ENCODE results near the gene NEDD9.
A peak's percentile ranks its signal among the peaks of the same experiment; 100 is the strongest.

Gene NEDD9

DNA sequence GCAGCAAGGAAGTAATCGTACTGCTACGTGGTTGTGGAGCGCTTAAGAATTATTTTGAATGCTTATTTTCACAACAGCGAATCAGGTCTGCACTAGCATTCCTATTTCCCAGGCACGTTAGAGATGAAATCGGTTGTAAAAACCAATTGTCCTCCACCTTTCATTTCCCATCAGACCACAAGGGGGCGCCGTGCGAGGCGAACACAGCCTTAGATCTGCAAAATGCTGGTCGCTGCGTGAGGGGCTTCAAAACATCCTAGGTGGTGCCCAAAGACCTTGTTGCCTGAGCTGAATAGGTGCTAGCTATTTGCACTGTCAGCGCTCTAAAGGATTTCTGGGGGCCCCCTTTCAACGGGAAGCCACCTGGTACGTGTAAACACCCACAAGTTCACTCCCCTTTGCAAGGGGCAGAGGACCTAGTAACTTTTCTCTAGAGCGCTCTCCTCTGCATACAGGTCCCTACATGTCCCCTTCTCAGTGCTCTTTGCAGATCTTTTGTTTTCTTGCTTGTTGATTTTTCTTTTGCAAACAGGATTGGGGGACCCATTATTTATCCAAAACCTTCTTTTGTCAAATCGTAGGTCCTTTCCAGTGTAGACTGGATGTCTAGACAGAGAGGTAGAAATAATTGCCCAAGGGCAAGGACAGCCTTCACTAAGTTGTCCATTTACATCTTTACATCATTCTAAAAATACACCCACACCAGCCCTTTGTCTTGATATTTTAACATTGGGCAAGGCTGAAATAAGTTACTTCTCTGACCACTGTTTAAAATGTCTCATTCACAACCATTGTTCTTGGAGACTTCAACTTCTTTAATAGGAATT lies 59.8 kb downstream of the NEDD9 start:
- peak; percentile 13 for DNase-seq

DNA sequence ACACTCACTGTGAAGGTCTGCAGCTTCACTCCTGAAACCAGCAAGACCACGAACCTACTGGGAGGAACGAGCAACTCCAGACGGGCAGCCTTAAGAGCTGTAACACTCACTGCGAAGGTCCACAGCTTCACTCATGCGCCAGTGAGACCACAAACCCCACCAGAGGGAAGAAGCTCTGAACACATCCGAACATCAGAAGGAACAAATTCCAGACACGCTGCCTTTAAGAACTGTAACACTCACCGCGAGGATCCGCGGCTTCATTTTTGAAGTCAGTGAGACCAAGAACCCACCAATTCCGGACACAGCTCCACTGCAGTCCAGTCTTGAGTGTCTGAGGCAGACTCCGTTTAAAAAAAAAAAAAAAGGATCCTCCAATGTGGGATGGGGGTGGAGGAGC lies 60.5 kb downstream of the NEDD9 start:
- no peak for DNase-seq

DNA sequence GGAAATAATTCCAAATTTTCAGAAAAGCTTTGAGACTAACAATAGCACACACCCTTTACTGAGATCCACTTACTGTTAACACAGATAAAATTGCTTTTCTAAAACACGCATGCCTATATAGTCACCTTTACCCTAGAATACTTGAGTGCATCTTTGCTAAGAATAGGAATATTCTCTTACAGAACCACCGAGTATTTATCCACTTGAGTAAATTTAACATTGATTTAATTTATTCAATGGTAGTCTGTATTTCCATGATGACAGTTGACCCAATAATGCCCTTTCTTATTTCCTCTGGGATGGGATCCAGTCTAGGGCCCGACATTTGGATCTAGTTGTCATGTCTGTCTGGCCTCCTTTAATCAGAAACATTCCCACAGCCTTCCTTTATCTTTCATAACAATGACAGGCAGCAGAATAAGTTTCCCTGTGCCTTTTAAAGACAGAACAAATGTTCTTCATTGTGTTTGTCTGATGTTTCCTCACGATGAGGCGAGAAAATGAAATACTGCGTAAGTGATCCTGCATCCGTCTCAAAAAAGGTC lies 64.3 kb downstream of the NEDD9 start:
- no peak for DNase-seq

DNA sequence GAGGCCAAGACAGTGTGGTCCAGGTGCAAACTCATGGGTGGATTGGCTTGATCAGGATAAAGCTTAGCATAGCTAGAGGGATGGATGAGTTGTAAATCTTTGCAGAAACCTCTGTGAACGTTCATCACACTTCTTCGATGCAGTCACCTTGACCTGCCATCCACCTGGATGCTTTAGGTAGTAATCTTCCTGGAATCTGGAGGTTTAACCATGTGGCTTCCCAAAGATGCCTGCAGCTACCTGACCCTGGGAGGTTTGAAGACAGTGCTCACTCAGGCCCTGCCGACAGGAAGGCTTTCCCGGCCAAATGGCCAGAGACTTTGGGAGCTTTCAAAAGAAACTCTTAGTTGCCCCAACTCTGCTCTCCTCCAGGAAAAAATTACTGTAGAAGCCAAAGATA lies 65.5 kb downstream of the NEDD9 start:
- DNase-seq = no peak

DNA sequence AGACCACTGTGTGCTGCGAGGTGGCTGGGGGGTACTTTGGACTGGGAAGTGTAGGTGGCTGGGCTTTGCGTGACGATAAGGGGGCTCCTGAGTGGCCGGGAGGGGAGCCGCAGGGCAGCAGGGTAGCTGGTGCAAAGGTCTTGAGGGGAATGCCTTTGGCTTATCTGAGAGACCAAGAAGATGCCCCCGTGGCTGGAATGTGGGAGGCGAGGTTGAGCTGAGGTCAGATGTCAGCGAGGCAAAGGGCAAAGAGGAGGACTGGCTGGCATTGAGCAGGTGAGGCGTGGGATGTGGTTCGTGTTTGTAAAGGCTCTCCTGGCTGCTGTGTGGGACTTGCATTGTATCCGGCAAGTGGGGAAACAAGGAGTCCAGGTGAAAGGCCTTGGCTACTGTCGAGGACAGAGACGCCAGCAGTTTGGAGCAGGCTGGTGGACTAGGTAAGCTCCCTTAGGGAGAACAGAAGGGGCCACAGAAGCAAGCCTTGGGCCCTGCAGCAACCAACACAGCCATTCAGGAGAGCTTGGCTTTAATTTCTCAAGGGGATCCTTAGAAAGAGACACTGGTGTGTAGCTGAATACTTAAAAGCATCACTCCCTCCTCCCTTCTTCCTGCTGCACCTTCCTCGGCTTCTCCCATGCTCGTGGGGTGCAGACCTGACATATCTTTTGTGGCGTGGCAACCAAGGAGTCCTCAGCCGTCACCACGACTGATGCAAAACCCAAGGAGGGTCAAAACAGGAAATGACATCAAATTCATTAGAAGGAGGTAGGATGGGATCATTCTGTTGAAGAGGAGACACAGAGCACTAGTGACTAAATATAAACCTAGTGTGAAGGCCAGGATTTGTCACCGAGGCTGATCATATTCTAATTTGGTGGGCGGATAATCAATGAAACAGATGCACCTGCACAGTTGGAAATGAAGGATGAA lies 67.5 kb downstream of the NEDD9 start:
- DNase-seq = no peak

DNA sequence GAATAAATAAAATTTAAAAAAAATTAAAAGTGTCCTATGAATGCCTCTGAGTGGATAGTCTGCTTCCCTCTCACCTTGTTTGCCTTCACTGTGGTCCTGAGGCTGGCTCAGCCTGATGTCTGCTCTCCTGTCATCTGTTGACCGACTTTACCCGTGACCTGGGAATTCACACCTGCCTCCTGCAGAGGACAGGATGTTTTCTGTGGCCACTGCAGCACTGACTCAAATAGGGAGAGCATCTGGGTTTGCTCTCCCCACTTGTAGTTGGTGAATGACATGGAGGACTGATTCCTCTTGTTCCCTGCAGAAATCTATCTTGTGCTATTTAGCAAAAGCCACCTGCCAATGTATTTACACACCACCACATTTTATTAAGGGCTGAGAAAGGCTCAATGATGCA lies 68.5 kb downstream of the NEDD9 start:
- DNase-seq = no peak

DNA sequence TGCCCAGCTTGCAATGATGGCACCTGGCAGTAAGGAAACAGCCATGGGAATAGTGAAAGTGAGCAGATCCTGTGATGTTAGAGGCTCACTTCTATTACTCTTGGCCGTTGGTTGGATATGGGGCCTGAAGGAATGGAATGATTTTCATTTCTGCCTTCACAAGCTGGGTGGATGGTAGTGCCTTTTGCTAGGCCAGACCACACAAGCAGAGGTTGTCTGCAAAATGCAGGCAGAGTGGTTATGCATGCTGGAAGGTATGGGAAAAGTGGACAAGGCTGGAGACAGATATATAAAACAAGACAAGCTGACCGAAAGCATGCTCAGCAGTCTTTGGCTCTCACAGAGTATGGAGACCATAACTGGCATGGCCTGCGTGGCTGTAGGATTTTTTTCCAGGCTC lies 70.2 kb downstream of the NEDD9 start:
- no peak for DNase-seq

DNA sequence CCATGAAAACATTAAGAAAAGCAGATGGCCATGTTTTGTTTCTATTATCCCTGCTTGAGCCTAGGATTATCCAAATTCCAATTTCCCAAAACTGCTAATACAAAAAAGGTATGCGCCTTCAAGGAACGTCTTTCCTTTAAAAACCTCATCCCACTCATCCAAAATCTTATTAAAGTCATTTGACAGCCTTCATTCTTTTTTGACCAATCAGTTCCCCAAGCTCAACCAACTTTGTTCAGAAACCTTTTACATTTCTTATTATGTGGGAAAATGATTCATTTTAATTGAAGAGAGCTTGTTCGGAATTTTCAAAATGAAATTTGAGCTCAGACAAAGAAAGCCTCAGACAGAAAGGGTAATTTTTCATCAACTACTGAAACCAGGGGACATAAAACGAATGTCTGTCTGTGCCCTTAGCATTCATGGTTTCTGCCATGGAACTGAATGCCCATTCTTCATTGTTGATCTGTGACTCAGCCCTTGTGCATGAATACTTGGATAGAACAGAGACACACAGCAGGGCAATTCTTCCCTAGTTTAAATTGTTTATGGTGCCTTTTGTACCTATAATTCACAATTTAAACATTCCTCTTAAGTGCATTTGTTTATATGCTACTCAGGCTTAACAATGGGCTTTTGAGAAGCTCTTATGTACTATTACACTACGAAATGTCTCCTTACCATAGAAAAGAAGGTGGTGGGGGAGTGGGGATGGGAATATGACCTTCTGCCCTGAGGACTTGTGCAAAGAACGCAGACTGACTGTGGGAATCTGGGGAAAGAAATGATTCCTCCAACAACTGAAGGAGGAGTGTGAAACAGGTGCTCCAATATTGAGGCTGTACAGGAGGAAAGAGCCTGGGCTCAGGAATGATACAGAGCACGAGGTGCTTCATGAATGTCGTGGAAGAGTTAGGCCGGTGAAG lies 71.2 kb downstream of the NEDD9 start:
- DNase-seq = no peak

DNA sequence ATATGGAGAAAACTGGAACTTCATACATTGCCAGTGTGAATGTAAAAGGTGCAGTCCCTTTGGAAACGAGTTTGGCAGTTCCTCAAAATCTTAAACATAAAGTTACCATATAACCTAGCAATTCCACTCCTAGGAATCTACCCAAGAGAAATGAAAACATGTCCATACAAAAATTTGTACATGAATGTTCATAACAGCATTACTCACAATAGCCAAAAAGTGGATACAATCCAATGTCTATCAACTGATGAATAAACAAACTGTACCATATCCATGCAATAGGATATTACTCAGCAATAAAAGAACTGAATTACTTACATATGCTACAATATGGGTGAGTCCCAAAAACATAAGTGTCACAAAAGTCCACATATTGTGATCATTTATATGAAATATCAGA lies 72.3 kb downstream of the NEDD9 start:
- no peak for DNase-seq

DNA sequence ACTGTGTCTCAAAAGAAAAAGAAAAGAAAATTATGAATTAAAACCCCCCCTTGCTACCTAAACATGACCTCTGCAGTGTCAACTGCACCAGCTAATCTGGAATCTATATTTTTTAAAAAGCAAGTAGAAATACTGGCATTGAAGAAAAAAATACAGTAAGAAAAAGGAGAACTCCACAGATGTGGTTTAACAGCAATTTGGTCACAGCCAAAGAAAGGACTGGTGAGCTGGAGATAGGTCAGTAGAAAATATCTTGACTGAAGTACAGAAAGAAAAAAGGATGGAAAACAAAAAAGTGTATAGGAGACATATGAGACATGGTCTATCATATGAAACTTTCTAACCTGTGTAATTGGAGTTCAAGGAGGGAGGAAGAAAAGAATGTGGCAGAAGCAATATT lies 76.9 kb downstream of the NEDD9 start:
- no peak for DNase-seq

DNA sequence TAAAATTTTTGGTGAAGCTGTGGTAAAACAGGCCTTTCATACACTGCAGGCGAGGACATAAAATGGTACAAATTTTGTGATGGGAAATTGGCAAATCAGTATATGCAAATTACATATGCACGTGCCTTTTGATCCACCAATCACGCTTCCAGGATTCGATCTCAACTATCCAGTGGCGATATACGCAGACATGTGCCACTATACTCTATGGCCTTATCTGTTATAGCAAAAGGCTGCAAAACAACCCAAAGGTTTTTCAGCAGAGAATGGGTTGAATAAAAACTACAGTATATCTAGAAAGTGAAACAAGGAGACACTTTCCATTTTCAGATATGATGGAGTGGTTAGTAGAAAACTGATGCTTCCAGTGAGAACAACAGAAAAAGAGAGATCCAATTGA lies 79.0 kb downstream of the NEDD9 start:
- DNase-seq = no peak

DNA sequence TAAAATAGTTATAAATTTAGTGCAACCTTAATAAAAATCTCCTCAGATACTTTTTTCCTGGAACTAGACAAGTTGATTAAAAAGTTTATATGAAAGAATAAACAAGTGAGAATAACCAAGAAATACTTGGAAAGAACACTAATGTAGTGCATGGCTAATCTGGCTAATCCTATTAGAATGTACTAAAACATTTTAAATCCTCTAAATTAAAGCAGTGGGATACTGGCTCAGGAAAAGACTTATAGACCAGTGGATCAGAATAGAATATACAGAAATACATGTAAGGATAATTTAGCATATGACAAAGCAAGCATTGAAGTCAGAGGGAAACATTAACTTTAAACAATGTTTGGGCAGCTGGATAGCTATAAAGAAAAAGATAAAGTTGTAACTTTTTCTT lies 79.9 kb downstream of the NEDD9 start:
- no peak for DNase-seq

DNA sequence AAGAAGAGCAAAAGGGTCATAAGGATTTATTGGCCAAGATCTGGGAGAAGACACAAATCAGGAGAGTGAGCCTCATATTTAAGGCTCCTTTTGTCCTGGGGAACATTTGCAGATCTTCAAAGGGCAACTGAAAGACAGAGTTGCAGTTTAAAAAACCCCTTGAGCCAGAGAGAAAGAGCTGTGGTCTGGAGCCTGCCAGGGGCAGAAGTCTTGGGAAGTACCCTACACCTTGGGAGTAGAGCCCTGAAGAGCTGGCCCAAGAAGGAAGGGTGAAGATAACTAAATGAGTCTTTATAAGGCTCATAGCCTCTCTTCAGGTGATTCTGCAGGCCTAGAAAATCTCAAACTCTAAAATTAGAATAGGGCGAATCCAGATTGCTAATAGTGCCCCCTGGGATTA lies 81.0 kb downstream of the NEDD9 start:
- no peak for DNase-seq

DNA sequence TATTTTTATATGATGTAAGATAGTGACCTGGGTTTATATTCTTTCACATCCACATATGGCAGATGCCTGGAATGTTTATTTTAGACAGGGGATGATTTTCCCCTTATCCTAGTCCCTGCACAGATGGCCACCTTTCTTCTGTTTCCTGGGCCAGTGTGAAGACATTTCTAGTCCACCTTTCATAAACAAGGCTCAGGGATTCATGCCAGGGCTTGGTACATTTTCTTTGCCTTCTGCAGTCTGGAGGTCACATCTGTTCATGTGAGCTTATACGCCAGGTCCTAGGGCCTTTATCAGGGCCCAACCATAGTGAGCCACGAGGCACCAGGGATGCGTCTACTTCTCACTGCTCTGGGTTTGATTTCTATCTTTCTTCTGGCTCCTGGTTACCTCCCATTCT lies 82.9 kb downstream of the NEDD9 start:
- DNase-seq = peak; percentile 12

DNA sequence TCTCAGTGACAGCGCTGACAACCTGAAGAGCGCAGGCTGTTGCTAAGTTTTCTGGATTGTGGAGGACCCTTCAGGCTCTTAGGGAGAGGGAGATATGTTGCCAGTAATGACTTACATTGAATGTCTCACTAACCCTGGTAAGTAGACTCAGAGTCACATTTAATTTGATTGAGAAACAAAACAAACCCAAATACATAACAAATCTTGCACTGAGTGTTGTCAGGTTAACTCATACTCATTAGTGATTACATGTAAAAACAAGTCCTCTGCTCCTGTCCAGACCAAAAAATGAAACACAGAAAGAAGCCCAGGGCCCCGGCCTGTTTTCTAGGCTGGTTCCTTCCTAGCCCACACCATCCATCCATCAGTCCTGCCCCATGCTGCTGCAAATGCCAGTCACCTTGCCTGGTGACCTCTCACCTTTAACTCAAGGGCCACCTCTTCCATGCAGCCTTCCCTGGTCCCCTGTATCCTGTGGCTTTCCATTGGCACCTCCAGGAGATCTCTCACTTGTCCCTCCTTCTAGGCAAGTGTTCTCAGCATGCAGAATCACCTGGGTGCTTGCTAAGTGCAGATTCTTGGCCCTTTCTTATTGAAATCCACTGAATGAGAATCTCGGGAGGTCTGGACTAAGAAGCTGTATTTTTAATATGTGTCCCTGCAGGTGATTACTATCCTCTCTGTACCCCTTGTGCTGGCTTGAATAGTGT lies 86.2 kb downstream of the NEDD9 start:
- DNase-seq = no peak

DNA sequence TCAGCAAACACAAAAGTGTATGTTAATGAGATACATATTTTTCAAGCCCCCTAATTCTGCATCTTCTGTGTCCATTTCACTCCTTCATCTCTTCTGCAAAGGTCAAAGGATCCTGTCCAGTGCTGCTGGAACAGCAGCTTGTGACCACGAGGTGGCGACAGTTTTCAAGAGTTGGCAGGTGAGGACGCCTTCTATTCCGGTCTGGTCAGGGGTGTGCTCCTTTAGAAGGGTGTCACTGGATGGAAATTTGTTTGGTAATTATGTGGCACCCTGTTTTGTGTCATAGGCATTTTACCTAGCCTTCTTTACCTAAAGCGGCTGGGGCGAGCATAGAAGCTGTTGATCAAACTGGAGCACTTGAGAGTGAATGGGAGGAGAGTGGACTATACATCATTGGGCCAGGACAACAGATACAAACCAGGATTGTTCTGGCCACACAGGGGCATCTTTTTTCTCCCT lies 88.0 kb downstream of the NEDD9 start:
- peak; percentile 11 for DNase-seq

DNA sequence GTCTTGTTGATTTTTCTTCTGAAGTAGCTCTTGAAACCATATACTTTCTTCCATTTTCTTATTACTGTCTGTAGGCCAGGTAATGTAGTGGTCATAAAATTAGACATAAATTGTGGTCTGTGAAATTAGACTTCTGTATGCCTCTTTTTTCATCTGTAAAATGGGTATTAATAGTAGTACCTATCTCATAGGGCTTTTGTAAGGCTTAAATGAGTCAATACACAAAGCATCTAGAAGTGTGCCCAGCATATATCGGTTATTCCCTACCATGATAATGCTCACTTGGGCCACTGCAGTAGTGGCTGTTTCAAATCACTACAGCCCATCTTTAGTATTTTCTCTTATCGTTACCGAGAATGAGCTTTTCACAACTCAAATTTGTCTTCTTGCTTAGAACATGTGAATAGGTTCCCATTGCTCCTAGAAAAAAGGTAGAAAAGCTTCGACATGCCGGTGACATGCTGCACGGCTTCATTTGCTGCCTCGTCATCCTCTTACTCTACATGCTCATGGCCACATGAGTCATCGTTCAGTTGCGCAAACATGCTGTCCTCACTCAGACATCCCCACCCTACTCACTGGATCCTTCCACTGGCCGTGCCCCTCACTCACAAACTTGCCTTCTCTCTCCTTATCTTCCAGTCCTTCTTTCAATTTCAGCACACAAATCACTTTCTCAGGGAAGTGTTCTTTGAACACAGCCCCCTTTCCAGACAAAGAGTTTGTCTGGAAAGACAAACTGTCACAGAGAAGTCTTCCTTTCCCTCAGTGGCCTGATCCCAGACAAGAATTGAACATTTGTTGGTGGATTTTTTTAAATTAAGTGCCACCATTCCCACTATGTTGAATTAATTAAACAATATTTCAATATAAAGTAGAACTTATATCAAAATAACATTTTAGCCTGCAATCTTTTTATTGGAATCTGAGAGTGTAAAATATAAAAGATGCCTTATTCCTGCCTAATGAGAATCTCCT lies 88.8 kb downstream of the NEDD9 start:
- DNase-seq = no peak

DNA sequence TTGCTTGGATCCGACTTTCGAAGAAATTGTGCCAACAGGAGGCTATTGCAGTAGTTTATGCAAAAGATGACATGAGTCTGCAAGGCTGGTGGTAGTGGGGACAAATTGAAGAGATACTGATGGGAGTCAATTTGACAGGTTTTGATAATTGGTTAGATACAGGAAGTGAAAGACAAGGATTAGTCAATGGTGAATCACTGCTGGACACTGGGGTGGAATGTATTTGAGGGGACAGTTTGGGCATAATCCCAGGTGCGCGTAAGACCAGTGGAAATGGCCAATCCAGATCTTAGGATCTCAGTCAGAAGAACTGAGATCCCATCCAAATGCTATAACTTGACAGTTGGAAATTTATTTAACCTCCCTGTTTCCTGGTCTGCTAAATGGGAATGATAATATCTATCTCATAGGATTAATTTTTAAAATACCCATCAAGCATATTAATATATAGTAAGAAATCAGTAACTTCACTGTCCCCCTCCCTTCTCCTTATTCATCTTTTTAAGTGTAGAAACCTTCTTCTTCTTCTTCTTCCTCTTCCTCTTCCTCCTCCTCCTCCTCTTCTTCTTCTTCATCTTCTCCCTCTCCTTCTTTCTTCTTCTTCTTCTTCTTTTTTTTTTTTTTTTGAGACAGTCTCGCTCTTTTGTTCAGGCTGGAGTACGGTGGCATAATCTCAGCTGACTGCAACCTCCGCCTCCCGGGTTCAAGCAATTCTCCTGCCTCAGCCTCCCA lies 90.0 kb downstream of the NEDD9 start:
- no peak for DNase-seq

DNA sequence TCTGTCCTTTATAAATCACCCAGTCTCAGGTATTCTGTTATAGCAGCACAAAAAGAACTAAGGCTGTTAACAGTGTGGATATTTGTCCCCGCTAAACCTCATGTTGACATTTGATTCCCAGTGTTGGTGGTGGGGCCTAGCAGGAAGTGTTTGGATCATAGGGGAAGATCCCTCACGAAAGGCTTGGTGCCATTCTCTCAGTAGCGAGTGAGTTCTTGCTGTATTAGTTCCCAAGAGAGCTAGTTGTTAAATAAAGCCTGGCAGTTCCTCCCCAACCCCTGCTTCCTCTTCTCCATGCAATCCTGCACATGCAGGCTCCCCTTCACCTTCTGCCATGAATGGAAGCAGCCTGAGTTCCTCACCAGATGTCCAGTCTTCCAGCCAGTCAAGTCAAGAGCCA lies 91.2 kb downstream of the NEDD9 start:
- DNase-seq = no peak

DNA sequence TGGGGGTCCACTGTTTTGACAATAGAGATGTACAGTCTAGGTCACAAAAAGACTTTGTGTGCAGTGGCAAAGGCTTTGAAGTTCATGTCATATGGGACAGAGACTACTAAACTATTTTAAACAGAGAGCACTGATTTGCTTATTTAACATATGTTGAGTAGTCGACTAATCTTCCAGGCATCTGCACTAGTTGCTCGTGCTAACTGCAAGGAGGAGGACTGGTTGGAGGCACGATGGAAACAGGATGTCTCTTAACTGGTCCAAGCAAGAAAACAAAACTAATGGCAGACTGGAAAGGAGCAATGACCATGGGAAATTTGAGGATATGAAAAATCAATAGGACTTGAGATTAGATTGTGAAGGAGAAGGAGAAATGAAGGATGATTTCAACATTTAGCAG lies 92.4 kb downstream of the NEDD9 start:
- DNase-seq = no peak

Data from NCI-H2171 (cell line).